Urinary bladder (tissue), 4 donors: ENCODE results near the gene AATF. TPM values are rescaled to one million over a fixed set of nuclear protein-coding genes. Genes with fewer than 3 reads are reported as not detected.

Experiments used
- DNase-seq: peaks from one replicate; pipeline ENCODE4 v3.0.0-alpha.2; 2015; ENCODE audit errors: extremely low spot score
- H3K27ac ChIP-seq: one replicate; pipeline ENCODE4 v1.5.1; 2013; ENCODE audit warnings: low read depth, mild to moderate bottlenecking, moderate library complexity
- H3K36me3 ChIP-seq: one replicate; pipeline ENCODE4 v1.6.1; 2013; ENCODE audit warnings: mild to moderate bottlenecking, moderate library complexity; ENCODE audit not compliant: insufficient read depth
- H3K4me1 ChIP-seq: one replicate; pipeline ENCODE4 v1.6.1; 2013; ENCODE audit warnings: mild to moderate bottlenecking, moderate library complexity; ENCODE audit not compliant: insufficient read depth
- H3K4me3 ChIP-seq: one replicate; pipeline ENCODE4 v1.5.1; 2013; ENCODE audit warnings: low read depth, low read length
- WGBS: extraction: QIAGEN DNeasy Blood & Tissue Kit; methylation state at CpG from one replicate; pipeline ENCODE4 v1.1.7; 2013; 5-methylcytosine and 5-hydroxymethylcytosine counted together
- polyA plus RNA-seq: library from polyadenylated mRNA; stranded (reverse); fragments of 200-250 nt; gene quantifications from one replicate; pipeline ENCODE4 v1.2.3, GENCODE V29; 2013
- total RNA-seq: library from RNA; depleted of rRNA; stranded (reverse); fragments of >200 nt; gene quantifications from one replicate; pipeline ENCODE4 v1.2.3, GENCODE V29; 2014
- donor health status: healthy with polysubstance abuse.
- donor health status: healthy.

AATF gene
- total and polyA plus RNA-seq, 2 donors, result 11.3 to 46.0 TPM

DNA sequence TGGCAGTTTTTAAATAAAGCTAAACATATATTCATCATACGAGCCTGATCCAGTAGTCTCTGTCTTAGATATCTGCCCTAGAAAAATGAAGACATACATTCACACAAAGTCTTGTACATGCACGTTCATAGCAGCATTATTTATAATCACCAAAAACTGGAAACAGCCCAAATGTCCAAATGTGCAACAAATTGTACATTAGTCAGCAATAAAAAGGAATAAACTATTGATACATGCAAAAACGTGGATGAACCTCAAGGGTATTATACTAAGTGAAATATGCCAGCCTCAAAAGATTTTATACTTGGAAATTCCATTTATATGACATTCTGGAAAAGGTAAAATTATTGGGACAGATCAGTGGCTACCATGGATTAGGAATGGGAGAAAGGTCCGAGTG, 22.8 kb downstream of the AATF start:
- no peaks in the 10 kb centered on the region for H3K4me1 ChIP-seq
- WGBS, result 78% methylated on average over 4 of the region's 4 CpGs
- H3K4me3 ChIP-seq, result no peak overlapping the region
- H3K36me3 ChIP-seq, result no peaks in the 10 kb centered on the region
- DNase-seq, result no peak
- H3K27ac ChIP-seq, result no peak overlapping the region

DNA sequence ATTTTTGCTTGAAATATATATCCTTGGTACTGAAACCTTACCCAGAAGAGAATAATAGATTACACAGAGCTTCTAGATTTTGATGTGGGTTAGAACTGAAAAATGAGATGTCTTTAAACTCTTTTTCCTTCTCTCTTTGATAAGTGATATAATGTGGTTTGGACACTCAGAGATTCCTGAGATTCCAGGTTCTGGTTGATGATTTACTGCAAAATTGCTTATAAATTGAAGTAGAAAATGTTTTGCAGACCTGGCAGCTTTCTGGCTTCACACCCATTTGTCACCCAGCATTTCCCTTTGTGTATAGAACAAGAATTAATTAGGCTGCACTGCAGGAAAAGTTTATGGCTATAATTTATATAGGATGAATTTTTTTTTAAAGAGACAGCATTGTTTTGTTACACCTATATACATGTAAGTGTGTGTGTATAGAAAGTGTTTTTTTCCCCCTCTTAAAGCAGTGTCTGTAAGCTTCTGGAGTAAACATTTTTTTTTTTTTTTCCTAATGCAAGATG, 23.5 kb downstream of the AATF start:
- no peak for DNase-seq
- no peaks in the 10 kb centered on the region for H3K4me1 ChIP-seq

GRCh38 chr17:36972905-36973304, 24.2 kb downstream of the AATF start:
- 91% methylated on average over 1 of the region's 1 CpG for WGBS
- H3K4me1 ChIP-seq, result no peaks in the 10 kb centered on the region

More for the DNA sequence above, 23.5 kb downstream of the AATF start:
- Histone ChIP-seq H3K4me3 (no peak overlapping the region), H3K27ac (no peak overlapping the region), H3K36me3 (no peaks in the 10 kb centered on the region)

GRCh38 chr17:36975922-36976515, 27.3 kb downstream of the AATF start:
- Histone ChIP-seq H3K27ac (no peak overlapping the region), H3K4me3 (no peak overlapping the region), H3K36me3 (no peaks in the 10 kb centered on the region), H3K4me1 (no peaks in the 10 kb centered on the region)
- 97% methylated on average over 1 of the region's 1 CpG for WGBS
- DNase-seq, result no peak

More at GRCh38 chr17:36972905-36973304, 24.2 kb downstream of the AATF start:
- no peak for DNase-seq
- Histone ChIP-seq H3K4me3 (no peak overlapping the region), H3K36me3 (no peaks in the 10 kb centered on the region), H3K27ac (no peak overlapping the region)

DNA sequence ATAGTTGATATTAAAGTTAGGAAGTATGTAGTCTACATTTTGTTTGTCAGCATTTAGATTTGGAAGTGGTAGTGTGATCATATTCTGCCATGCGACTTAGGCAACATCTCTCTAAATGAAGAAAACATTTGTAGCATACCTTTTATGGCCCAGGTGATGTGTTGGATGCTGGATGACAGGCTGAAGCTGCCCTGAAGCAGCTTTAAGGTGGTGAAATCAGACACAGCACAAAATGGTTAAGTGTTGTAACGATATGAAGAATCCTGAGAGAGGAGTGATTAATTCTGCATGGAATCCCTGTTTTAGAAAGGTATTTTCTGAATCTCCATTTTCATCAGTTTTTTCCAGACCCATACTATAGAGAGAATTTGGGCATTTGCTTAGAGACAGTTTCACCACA, 28.3 kb downstream of the AATF start:
- Histone ChIP-seq H3K27ac (no peak overlapping the region), H3K4me3 (no peak overlapping the region), H3K4me1 (no peaks in the 10 kb centered on the region), H3K36me3 (no peaks in the 10 kb centered on the region)
- 93% methylated on average over 2 of the region's 2 CpGs for WGBS
- DNase-seq, result no peak

DNA sequence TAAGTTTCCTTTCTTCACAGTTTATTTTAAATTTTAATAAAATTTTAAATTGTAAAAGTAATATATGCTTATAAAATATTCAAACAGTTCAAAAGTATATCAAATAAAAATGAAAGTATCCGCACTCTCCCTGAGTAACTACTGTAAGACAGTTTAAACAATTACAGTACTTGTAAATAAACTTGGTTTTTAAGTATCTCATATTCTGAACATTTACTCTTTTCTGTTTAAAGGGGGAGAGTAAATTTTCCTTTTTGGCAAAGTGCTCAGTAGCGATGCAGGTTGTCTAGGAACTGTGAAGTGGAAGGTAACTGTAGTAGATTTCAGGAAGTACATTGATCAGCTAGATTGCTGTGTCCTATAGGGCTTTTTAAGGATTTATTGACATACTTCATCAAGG, 28.8 kb downstream of the AATF start:
- no peak overlapping the region for H3K4me3 ChIP-seq
- WGBS, result 98% methylated on average over 2 of the region's 2 CpGs
- no peak for DNase-seq

DNA sequence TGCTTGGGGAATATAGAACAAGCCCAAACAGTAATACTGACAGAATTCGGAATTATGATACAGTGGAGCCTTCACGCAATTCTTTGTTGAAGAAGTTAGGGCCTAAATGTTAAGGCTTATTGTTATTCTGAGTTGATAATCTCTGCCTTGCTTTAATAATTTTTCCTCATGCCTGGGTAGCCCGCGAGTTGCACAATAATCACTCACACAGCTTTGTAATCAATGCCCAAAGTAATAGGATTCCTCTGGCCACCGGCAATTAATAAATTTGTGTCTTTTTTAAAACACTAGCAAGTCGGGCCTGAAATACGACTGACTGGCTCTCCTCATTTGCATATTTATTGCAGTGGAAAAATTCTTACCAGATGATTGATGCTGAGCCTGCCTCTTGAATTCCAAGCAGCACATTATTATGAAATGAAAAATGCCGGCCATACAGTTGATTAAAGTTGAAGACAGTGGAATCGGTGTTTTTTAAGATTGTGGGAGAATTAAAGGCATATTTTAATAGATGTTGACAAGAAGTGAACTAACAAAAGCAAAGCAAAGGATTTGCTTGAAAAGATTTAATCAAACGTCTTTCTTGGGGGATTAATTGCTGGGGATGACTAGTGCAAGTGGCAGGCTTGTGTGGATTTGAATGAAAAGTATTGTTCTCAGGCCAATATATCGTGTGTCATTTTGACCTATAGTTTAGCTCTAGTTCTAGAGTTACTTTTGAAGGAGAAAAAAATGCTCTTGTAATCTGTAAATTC, 30.2 kb downstream of the AATF start:
- DNase-seq, result no peak
- no peak overlapping the region for H3K4me3 ChIP-seq
- no peaks in the 10 kb centered on the region for H3K4me1 ChIP-seq
- no peak overlapping the region for H3K27ac ChIP-seq
- H3K36me3 ChIP-seq, result no peaks in the 10 kb centered on the region
- WGBS, result 78% methylated on average over 11 of the region's 11 CpGs

More for the DNA sequence above, 28.8 kb downstream of the AATF start:
- Histone ChIP-seq H3K36me3 (no peaks in the 10 kb centered on the region), H3K27ac (no peak overlapping the region), H3K4me1 (no peaks in the 10 kb centered on the region)

- 77% methylated on average over 4 of the region's 4 CpGs for WGBS
- DNase-seq, result no peak
- no peaks in the 10 kb centered on the region for H3K36me3 ChIP-seq
- H3K4me3 ChIP-seq, result no peak overlapping the region
- H3K4me1 ChIP-seq, result no peaks in the 10 kb centered on the region
- H3K27ac ChIP-seq, result no peak overlapping the region
Observed at GRCh38 chr17:36979565-36979941, 30.8 kb downstream of the AATF start.

DNA sequence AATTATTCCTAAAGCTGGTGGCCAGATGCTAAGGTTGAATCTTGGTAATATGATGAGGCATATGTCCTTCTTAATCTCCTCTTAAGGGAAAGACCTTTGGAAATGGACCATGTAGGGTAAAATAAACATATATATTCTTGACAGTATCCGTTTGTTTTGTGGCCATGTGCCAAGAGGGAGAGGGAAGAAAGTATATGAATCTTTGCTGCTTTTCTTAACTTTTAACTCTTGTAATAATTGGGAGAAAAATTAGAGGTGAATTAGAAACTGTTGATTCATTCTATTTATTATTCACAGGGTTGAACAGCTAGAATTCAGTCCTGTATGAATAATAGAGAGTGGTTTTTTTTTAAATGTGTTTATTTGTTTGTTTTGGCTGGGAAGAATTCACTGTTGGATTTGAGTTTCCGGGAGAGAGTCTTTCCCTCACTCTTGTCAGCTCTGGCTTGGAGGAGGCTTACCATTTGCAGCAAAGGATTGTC, 31.6 kb downstream of the AATF start:
- Histone ChIP-seq H3K4me1 (no peaks in the 10 kb centered on the region), H3K4me3 (no peak overlapping the region), H3K36me3 (no peaks in the 10 kb centered on the region), H3K27ac (no peak overlapping the region)
- WGBS, result 29% methylated on average over 2 of the region's 2 CpGs
- DNase-seq, result no peak

DNA sequence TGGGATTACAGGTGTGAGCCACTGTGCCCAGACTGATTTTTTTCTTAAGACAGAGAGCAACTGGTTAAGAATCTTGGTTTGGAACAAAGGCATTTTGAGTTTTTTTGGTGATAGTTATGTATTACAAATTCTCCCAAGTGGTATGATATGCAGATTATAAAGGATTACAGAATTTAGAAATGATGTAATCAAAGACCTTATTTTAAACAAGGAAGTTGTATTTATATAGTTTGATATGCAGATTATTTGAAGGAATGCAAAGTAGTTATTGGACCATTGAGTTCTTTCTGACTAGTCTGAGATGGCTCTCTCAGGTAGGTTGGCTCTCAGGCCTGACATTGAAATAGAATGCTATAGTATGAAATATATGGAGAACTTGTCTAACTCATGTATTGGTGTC, 34.9 kb downstream of the AATF start:
- Histone ChIP-seq H3K4me1 (no peaks in the 10 kb centered on the region), H3K36me3 (no peaks in the 10 kb centered on the region), H3K4me3 (no peak overlapping the region), H3K27ac (no peak overlapping the region)
- no peak for DNase-seq

GRCh38 chr17:36989173-36989572, 40.4 kb downstream of the AATF start:
- no peak overlapping the region for H3K27ac ChIP-seq
- no peaks in the 10 kb centered on the region for H3K4me1 ChIP-seq
- 87% methylated on average over 6 of the region's 6 CpGs for WGBS
- DNase-seq, result no peak
- no peak overlapping the region for H3K4me3 ChIP-seq
- peaks cover 1% of the 10 kb centered on the region for H3K36me3 ChIP-seq

GRCh38 chr17:36992701-36993100, 43.9 kb downstream of the AATF start:
- H3K4me3 ChIP-seq, result no peak overlapping the region
- 93% methylated on average over 2 of the region's 2 CpGs for WGBS
- no peaks in the 10 kb centered on the region for H3K4me1 ChIP-seq
- no peak overlapping the region for H3K27ac ChIP-seq
- DNase-seq, result no peak
- peaks cover 7% of the 10 kb centered on the region for H3K36me3 ChIP-seq

DNA sequence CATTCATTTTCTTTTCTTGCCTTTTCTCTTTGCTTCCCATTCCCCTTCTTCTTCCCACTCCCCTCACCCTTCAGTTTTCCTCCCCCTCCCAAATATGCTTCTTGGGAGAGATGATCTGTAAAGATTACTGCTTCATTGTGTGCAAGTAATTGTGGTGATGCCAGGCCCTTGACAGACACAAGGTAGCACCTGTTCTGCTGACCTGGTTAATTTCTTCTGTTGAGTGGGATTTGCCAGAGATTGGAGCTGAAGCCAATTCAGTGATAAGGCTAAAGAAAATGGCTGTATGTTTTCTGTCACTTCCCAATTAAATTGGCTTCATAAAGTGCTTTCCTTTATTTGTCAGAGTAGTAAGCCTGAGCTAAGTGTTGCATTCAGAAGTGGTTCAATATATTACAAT, 44.5 kb downstream of the AATF start:
- DNase-seq, result no peak
- Histone ChIP-seq H3K4me1 (no peaks in the 10 kb centered on the region), H3K4me3 (no peak overlapping the region), H3K27ac (no peak overlapping the region), H3K36me3 (peaks cover 8% of the 10 kb centered on the region)

DNA sequence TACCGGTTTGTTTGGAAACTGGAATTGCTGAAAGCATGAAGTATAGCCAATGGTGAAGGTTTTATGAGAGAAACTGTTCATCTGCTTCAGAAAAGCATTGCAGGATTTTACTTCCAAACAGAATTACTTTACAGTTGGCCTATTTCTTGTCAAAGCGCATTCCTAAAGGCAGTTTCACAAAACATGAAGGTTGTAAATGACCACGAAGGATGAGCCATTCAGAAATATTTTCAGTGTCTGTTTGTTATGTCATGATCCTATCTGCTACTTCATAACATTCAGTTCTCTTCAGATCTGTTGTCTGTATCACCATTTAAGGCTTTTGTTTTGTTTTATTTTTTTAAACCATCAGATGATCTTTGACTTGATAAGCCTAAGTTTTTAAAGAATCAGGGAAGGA, 45.7 kb downstream of the AATF start:
- H3K4me1 ChIP-seq, result no peaks in the 10 kb centered on the region
- H3K4me3 ChIP-seq, result no peak overlapping the region
- DNase-seq, result no peak
- H3K36me3 ChIP-seq, result peaks cover 7% of the 10 kb centered on the region
- no peak overlapping the region for H3K27ac ChIP-seq
- 39% methylated on average over 3 of the region's 3 CpGs for WGBS
